Progenitor cell of endocrine pancreas (in vitro differentiated cells): Measurements from ENCODE around the gene SCAMP4. TPM values are rescaled to one million over a fixed set of nuclear protein-coding genes. Genes with fewer than 3 reads are reported as not detected.

Experiments used
- DNase-seq: peaks from one replicate; pipeline ENCODE4 v3.0.0; 2021; ENCODE audit warnings: low spot score; ENCODE audit not compliant: unreplicated experiment
- H3K27ac Mint-ChIP-seq: 2 replicates; pipeline ENCODE4 v1.8.0; 2021; ENCODE audit warnings: mild to moderate bottlenecking, moderate library complexity, mixed read lengths
- H3K27me3 Mint-ChIP-seq: 2 replicates; pipeline ENCODE4 v1.8.0; 2021; ENCODE audit warnings: mixed read lengths
- H3K36me3 Mint-ChIP-seq: 2 replicates; pipeline ENCODE4 v1.8.0; 2022; ENCODE audit warnings: mixed read lengths; ENCODE audit not compliant: insufficient read depth
- H3K4me1 Mint-ChIP-seq: 2 replicates; pipeline ENCODE4 v1.8.0; 2021; ENCODE audit warnings: low read depth, mixed read lengths
- H3K4me3 Mint-ChIP-seq: 2 replicates; pipeline ENCODE4 v1.8.0; 2021; ENCODE audit warnings: low read depth, mild to moderate bottlenecking, moderate library complexity, mixed read lengths
- H3K9me3 Mint-ChIP-seq: 2 replicates; pipeline ENCODE4 v1.8.0; 2021; ENCODE audit warnings: low read depth, mixed read lengths
- CTCF ChIP-seq: fragments of 200-600 bp; sonication (generic); IDR thresholded peaks from one replicate; pipeline ENCODE4 v1.5.0; 2021; ENCODE audit warnings: antibody characterized with exemption, mild to moderate bottlenecking; ENCODE audit not compliant: unreplicated experiment
- total RNA-seq: library from RNA; stranded (reverse); gene quantifications from 2 replicates; pipeline ENCODE4 v1.2.1, GENCODE V29; 2021

The SCAMP4 gene
- total RNA-seq, 1 donor from 2014 or later: 102 TPM

DNA sequence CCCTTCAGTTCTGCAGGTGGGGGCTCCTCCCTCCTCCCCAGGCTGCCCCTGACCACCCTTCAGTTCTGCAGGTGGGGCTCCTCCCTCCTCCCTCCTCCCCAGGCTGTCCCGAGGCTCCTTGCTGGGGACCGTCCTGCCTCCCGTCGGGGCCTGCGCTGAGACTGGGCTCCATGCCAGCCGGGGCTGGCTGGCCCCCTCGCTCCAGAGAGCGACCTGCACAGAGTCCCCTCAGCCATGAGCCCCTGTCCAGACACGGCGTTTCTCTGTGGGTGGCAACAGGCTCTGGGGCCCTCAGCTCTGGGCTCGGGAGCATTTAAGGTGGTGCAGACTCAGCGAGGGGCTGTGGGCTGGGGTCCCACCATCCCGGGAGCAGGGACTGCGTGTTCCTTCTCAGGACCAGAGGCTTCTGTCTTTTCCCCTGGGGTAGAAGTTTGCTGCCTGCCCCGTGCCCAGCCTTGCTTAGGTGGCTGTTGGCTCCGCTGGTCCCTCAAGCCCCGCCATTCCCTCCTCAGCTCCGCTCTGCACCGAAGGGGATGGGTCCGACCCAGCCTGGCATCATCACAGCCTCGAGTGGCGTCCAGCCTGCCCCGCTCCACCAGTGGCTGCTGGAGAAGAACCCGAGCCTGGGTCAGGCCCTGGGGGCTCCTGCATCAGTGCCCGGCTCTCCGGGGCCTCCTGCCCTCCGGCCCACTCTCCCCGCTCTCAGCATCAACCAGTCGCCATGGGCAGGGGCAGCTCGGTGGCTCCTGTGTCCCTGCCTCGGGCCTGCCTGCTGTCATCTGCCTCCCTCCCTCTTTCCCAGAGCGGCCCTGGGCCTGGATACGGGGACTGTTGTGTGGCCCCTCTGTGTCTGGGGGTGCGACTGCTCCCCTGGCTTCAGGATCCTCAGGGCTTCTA, 63.3 kb downstream of the SCAMP4 start:
- Mint-ChIP-seq H3K27me3 (no peaks in the 10 kb centered on the region), H3K4me1 (no peaks in the 10 kb centered on the region), H3K27ac (no peak overlapping the region), H3K9me3 (no peaks in the 10 kb centered on the region), H3K36me3 (peaks cover 4% of the 10 kb centered on the region), H3K4me3 (no peak overlapping the region)
- no peak for TF ChIP-seq CTCF
- no peak for DNase-seq

GRCh38 chr19:1969176-1970002, 64.2 kb downstream of the SCAMP4 start:
- Mint-ChIP-seq H3K4me3 (no peak overlapping the region), H3K36me3 (peaks cover 5% of the 10 kb centered on the region), H3K4me1 (no peaks in the 10 kb centered on the region), H3K27me3 (no peaks in the 10 kb centered on the region), H3K27ac (no peak overlapping the region), H3K9me3 (no peaks in the 10 kb centered on the region)
- DNase-seq: no peak
- no peak for TF ChIP-seq CTCF

GRCh38 chr19:1970003-1970805, 65.0 kb downstream of the SCAMP4 start:
- no peak for TF ChIP-seq CTCF
- Mint-ChIP-seq H3K4me1 (no peaks in the 10 kb centered on the region), H3K9me3 (no peaks in the 10 kb centered on the region), H3K27ac (no peak overlapping the region), H3K36me3 (peaks cover 8% of the 10 kb centered on the region), H3K4me3 (no peak overlapping the region), H3K27me3 (no peaks in the 10 kb centered on the region)
- no peak for DNase-seq

GRCh38 chr19:1970806-1971502, 65.8 kb downstream of the SCAMP4 start:
- no peak for DNase-seq
- Mint-ChIP-seq H3K9me3 (no peaks in the 10 kb centered on the region), H3K36me3 (peaks cover 9% of the 10 kb centered on the region), H3K4me1 (no peaks in the 10 kb centered on the region), H3K4me3 (no peak overlapping the region), H3K27ac (no peak overlapping the region), H3K27me3 (no peaks in the 10 kb centered on the region)
- no peak for TF ChIP-seq CTCF
